ENCODE measurements around the gene PIAS4. TPM values are rescaled to one million over a fixed set of nuclear protein-coding genes. Genes with fewer than 3 reads are reported as not detected.

Gene PIAS4, protein sequence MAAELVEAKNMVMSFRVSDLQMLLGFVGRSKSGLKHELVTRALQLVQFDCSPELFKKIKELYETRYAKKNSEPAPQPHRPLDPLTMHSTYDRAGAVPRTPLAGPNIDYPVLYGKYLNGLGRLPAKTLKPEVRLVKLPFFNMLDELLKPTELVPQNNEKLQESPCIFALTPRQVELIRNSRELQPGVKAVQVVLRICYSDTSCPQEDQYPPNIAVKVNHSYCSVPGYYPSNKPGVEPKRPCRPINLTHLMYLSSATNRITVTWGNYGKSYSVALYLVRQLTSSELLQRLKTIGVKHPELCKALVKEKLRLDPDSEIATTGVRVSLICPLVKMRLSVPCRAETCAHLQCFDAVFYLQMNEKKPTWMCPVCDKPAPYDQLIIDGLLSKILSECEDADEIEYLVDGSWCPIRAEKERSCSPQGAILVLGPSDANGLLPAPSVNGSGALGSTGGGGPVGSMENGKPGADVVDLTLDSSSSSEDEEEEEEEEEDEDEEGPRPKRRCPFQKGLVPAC
- 10.7 and 12.5 TPM in 2 replicates for total RNA-seq

DNA sequence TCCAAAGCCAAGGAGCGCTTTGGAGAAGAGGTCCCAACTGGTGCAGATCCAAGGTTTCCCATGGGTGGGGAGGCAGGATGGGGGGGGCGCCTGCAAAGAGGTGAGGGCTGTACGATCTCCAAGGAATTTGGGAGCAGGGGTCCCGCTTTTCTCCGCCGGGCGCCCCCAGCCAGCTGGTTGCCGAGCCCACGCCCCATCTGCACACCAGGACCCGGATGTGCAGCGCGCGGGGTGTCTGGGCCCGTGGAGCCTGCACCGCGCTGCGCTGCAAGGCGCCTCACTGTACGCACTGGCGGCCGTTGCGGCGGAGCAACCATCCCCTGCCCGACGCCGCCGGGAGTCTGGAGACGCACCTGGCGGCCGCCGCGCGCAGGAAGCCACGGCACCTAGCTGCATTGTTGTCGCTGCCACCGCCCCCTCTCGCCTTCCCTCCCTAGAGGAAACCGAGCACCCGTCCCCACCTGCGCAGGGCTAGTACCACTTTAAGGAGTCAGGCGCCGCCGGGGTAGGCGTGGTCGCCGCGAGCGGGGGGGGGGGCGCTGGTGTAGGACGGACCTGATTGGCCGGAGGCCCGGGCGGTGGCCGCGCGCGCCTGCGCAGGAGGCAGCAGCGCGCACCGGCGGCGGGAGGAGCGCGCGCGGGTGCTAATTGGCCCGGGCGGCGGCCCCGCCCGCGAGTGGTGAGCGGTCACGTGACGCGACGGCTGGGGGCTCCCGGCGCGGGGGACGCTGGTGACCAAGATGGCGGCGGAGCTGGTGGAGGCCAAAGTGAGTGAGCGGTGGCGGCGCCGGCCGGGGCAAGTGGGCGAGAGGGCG, at the start of gene PIAS4:
PIAS4 (plus strand) TSS at position 716 of the 815 bp plus-strand sequence; CDS start at position 741, 25 bp downstream.

DNA sequence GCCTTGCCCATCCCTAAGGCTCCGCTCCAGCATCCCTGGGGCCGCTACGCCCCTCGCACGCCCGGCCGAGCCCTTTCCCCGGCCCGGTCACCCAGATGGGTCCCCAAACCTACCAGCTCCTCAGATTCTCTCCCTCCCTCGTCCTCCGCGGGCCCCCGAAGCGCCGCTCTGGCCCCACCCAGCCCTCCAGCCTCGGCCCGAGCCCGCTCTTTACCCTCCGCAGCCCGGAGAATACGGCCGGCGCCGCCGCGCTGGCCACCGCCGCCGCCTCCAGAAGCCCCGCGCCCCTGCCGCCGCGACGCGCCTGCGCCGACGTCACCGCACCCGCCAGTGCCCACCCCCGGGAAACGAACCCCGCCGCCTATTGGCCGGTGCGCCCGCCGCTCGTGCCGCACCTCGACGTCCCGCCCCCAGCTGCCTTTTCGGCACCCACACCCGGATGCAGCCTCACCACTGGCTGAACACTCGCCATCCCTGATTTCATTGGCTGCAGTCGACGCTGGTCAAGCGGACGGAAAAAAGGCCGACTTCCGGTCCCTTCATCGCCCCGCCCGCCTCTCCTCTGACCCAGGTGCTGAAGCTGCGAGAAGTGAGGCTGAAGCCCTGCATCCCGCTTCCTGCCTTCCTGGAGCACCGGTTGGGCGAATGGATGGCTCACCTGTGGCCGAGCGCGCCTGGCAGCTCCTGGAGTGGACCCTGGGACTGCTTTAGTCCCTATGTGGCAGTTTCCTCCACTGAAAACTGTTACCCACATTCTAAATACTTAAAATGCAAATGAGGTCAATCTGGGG, 36.5 kb upstream of the PIAS4 start, which contains the start of gene DAPK3:
DAPK3 (minus strand) TSS at position 292 of the 791 bp plus-strand sequence. CDS start 1,364 bp downstream, outside the sequence.

DNA sequence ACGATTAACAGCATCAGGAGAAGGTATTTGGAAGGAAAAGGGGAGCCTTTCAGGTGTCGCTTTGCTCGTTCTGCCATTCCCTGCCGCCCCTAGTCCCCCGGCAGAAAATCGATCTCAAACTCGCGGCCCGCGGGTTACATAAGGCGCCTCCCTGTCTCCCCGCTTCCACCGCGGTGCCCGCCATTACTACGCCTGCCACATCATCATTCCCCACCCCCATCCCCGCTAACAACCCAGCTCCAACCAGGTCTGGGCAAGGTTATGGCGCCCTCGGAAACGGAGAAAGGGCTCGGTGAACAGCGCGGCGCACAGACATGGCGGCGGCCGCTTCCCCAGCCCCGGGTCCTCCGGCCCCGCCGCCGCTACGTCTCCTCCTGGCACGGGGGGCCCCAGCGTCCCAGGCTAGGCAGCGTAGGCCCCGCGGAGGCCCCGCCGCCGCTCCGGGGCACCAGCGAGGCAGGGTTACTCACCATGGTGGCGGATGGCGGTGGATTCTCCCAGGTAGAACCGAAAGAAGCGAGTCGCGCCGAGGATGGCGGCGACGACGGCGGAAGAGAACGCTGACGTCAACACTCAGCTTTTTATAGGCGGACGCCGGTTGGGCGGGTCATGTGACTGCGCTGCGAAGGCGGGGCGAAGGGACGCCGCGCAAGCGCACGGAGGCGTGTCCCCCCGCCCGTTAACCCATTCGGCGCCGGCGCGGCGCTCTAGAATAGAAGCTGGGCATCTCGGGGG, 22.5 kb upstream of the PIAS4 start, which contains the start of gene EEF2:
EEF2 (minus strand) TSS at position 556 of the 735 bp plus-strand sequence; CDS start at position 473, 83 bp downstream.

DNA sequence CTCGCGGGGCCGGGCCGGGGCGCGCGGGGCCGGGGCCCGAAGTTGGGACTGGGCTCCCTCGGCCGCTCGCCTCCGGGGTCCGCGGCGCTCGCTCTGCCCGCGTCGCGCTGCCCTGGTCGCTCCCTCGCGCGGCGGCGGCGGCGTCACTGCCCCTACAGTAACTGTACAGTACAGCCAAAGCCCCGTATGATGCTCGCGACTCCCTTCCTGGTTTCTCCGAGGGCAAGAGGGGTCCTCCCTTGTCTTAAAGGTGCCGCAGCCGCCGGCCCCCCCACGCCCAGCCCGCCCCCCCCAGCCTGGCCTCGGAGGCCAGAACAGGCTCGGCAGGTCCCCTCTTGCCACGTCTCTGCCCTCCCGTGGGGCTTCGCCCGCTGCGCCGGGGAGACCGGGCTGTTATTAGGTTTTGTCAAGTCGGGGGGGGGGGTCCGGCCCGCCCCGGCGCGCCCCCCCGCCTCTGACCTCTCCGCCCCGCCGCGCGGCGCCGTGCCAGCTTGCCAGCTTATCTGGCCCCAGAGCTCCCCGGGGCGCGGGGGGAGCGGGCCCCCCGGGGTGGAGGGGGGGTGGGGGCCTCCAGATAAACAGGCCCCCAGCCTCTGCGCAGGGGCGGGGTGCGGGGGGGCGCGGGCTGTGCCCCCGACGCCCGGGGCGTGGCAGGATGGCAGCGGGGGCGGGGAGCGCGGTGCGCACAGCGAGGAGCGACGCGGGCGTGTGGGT, 59.3 kb downstream of the PIAS4 start, which contains the start of gene ZBTB7A:
ZBTB7A (minus strand) TSS at position 218 of the 714 bp plus-strand sequence. CDS start 11,667 bp downstream, outside the sequence.

Other genes starting within 250 kb of the PIAS4 start
- gene APBA3, start 246.0 kb upstream of the PIAS4 start, total RNA-seq: 19.6 and 20.5 TPM in 2 replicates
- 37.2 and 39.9 TPM in 2 replicates for gene MRPL54, start 245.1 kb upstream of the PIAS4 start, total RNA-seq
- gene RAX2, start 235.5 kb upstream of the PIAS4 start, total RNA-seq: not detected in 2 replicates
- not detected in 2 replicates for gene MATK, start 221.4 kb upstream of the PIAS4 start, total RNA-seq
- gene ZFR2, start 138.7 kb upstream of the PIAS4 start, total RNA-seq: not detected in 2 replicates
- gene ATCAY, start 127.1 kb upstream of the PIAS4 start, total RNA-seq: under 0.01 TPM in 1 of 2 replicates, not detected in the other
- gene NMRK2, start 74.7 kb upstream of the PIAS4 start, total RNA-seq: not detected in 2 replicates
- gene DAPK3, start 36.6 kb upstream of the PIAS4 start, total RNA-seq: 133 and 147 TPM in 2 replicates
- gene EEF2, start 22.3 kb upstream of the PIAS4 start, total RNA-seq: 2,814 and 3,752 TPM in 2 replicates
- gene ZBTB7A, start 59.2 kb downstream of the PIAS4 start, total RNA-seq: 28.7 and 29.7 TPM in 2 replicates
- gene MAP2K2, start 116.4 kb downstream of the PIAS4 start, total RNA-seq: 127 and 160 TPM in 2 replicates
- gene CREB3L3, start 145.9 kb downstream of the PIAS4 start, total RNA-seq: under 0.01 TPM in 1 of 2 replicates, not detected in the other
- gene SIRT6, start 174.8 kb downstream of the PIAS4 start, total RNA-seq: 14.7 and 21.5 TPM in 2 replicates
- 0.33 and 1.2 TPM in 2 replicates for gene ANKRD24, start 175.0 kb downstream of the PIAS4 start, total RNA-seq
- not detected in 2 replicates for gene EBI3, start 221.8 kb downstream of the PIAS4 start, total RNA-seq
- gene YJU2, start 239.3 kb downstream of the PIAS4 start, total RNA-seq: 18.2 and 22.7 TPM in 2 replicates